Measurements from ENCODE around the gene SAMD11.
"Not testable (repeated sequence)": the region's sequence is repeated elsewhere in the genome, so short reads cannot be mapped to it uniquely, and the experiment has no call there.

Gene SAMD11

DNA sequence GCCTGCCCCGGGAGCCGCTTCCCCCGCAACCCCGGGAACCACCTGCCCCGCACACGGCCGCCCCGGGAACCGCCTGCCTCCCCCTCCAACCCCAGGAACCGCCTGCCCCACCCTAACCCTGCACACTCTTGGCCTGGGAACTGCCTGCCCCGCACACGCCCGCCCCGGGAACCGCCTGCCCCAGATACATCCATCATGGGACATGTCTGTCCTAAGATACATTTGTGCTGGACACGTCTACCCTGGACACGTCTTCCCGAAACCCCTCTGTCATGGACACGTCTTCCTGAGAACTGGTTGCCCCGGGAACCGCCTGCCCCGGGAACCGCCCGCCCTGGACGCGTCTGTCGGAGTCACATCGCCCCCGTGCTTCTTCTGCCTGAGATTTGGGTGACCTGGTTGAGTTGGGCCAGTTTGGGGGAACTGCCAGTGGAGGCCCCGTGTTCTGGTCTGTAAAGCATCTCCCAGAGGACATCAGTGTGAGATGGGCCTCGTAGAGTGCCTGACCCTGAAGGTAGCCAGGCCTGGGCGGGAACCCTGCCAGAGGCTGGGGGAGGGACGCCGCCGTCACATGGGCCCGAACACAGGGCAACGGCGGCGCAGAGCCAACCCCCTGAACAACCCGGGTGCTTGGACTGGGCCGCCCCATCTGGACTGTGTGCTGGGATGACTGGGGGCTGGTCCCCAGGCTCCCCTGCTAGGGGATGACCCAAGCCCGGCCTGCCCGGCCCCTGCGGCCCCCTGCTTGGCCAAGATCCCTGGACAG is 54.5 kb downstream of the SAMD11 start:
- intact Hi-C loops (cut with micrococcal nuclease): no loop called here
- Mint-ChIP-seq H3K9me3 (no peaks in the 10 kb centered on the region), H3K36me3 (ENCODE audit: low read depth) (no peaks in the 10 kb centered on the region), H3K27me3 (peaks cover 55% of the 10 kb centered on the region), H3K4me1 (ENCODE audit: low read depth) (peaks cover 5% of the 10 kb centered on the region), H3K27ac (no peak overlapping the region), H3K4me3 (no peak overlapping the region)

DNA sequence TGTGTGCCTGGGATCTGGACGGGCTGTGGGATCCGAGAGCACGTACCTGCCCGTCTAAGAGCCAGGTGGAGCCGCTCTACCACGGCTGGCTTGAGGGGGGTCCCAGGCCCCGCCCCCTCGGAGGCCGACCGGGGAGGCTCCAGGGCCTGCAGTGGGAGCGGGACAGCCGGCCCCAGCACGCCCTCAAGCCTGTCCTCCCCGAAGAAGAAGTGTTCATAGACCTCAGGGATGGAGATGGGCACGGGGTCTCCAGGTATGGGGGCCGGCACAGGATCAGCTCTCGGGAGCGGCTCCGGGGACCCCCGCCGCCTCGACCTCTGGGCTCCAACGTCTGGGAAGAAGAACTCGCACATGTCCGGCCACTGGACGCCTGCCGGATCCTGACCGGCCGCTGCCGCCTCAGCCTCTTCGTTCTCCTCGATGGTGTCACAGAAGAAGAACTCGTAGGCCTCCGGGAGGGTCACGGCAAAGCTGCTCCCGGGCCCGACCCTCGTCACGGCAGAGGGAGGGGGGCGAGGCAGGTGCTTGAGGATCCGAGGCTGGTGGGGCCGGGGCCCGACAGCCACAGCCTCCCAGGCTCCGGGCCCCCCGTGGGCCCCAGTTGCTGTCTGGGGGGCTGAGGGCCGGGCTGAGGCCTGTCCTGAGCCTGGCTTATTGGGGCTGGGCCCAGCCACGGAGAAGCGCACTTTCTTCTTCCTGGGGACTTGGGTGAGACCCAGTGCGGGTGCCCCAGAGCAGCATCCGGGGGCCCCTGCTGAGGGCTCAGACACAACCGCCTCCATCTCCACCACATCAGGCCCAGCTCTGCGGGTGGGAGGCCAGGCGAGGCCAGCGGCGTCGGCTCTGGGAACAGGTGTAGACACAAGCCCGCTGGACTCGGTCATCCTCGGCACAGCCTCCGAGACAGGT is 55.4 kb downstream of the SAMD11 start:
- H3K27ac Mint-ChIP-seq: no peak overlapping the region
- intact Hi-C loops (cut with micrococcal nuclease): no loop called here
- H3K4me3 Mint-ChIP-seq: no peak overlapping the region
- peaks cover 5% of the 10 kb centered on the region for H3K4me1 Mint-ChIP-seq (ENCODE audit: low read depth)
- H3K27me3 Mint-ChIP-seq: peaks cover 57% of the 10 kb centered on the region
- no peaks in the 10 kb centered on the region for H3K9me3 Mint-ChIP-seq
- no peaks in the 10 kb centered on the region for H3K36me3 Mint-ChIP-seq (ENCODE audit: low read depth)

DNA sequence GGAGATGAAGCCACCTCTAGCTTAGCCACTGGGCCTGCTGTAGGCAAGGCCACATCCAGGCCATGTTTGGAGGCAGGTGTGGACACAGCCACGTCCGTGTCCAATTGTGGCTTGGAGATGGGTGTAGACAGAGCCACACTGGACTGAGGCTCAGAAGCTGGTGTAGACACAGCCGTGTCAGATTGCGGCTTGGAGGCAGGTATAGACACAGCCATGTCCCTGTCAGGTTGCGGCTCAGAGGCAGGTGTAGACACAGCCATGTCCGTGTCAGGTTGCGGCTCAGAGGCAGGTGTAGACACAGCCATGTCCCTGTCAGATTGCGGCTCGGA is 56.0 kb downstream of the SAMD11 start:
- H3K27me3 Mint-ChIP-seq: peaks cover 52% of the 10 kb centered on the region
- H3K36me3 Mint-ChIP-seq (ENCODE audit: low read depth): no peaks in the 10 kb centered on the region
- H3K9me3 Mint-ChIP-seq: no peaks in the 10 kb centered on the region
- intact Hi-C loops (cut with micrococcal nuclease): no loop called here
- no peak overlapping the region for H3K27ac Mint-ChIP-seq
- H3K4me3 Mint-ChIP-seq: no peak overlapping the region
- H3K4me1 Mint-ChIP-seq (ENCODE audit: low read depth): peaks cover 5% of the 10 kb centered on the region

DNA sequence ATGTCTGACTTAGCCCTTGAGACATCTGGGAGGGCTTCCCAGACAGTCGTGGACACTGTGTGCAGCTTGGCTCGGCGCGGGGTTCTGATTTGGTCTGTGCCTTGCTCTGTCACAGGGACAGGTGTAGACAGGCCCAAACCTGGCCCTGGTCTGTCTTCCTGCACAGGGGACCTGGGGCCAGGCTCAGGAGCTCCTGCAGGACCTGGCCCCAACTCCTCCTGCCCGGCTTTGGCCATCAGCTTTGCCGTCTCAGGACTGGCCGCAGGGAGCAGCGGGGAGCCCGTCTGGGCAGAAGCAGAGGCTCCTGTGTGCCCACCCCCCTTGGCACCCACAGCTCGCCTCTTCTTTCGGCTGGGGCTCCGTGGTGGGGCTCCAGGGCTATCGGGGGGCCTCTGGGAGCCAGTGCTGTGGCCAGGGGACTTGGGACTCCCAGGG is 56.4 kb downstream of the SAMD11 start:
- no peak overlapping the region for H3K27ac Mint-ChIP-seq
- intact Hi-C loops (cut with micrococcal nuclease): no loop called here
- H3K4me3 Mint-ChIP-seq: no peak overlapping the region
- no peaks in the 10 kb centered on the region for H3K9me3 Mint-ChIP-seq
- H3K27me3 Mint-ChIP-seq: peaks cover 53% of the 10 kb centered on the region
- peaks cover 5% of the 10 kb centered on the region for H3K4me1 Mint-ChIP-seq (ENCODE audit: low read depth)
- H3K36me3 Mint-ChIP-seq (ENCODE audit: low read depth): no peaks in the 10 kb centered on the region

DNA sequence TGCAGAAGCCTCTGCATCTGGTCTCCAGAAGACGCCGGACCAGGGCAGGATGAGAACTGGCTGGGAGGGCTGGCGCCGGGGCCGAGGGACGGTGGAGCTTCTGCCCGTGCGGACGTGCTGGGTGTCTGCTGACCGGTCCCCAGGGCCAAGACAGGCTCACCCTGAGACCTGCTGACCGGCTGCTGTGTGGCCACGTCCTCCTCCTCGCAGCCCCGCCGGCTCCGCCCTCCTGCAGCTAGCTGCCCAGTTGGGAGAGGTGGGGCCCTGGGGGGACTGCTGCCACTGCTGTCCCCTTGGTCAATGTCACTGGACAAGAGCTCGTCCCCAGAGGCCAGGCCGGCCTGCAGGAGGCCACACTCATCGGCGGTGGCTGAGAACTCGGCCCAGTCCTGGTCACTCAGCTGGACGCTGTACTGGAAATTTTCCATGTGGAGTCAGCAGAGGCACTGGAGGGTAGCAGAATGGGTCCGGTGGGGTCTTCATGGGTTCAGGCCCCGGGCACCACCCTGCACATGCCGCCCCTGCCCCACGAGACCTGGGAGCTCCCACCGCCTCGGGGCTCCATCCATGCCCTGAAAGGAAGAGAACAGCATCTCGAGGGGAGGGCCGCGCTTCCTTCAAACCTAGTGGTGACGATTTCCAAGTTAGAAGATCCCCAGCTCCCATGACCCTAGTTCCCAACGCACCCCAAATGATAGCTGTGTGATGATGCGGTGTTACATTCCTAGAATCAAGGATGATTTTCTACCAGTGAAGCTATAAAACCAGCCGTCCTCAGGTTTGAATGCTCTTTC is 57.1 kb downstream of the SAMD11 start:
- Mint-ChIP-seq H3K9me3 (no peaks in the 10 kb centered on the region), H3K27ac (no peak overlapping the region), H3K27me3 (peaks cover 52% of the 10 kb centered on the region), H3K36me3 (ENCODE audit: low read depth) (no peaks in the 10 kb centered on the region), H3K4me3 (no peak overlapping the region), H3K4me1 (ENCODE audit: low read depth) (peaks cover 3% of the 10 kb centered on the region)
- intact Hi-C loops (cut with micrococcal nuclease): no loop called here

DNA sequence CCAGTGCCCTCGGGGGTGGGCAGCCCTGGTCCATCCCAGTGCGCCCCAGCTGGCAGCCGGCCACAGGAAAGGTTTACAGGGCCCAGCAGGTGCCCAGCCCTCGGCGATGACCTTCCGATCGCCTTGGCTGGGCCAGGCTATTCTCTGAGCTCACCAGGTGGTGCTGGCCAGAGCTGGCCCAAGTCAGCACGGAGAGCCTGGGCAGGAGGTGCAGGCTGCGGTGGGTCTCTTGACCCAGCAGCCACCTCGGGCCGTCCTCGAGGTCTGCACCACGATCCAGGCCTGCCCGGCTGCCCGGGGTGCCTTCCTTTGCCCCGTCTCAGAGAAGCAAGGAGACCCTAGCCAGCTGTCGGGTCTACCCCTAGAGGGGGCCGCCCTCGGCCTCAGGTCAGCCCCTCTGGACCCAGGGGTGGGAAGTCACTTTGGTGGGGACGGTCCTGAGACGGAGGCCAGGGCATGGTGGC is 57.8 kb downstream of the SAMD11 start:
- intact Hi-C loops (cut with micrococcal nuclease): no loop called here
- H3K4me3 Mint-ChIP-seq: no peak overlapping the region
- no peaks in the 10 kb centered on the region for H3K36me3 Mint-ChIP-seq (ENCODE audit: low read depth)
- H3K27ac Mint-ChIP-seq: no peak overlapping the region
- H3K27me3 Mint-ChIP-seq: peaks cover 56% of the 10 kb centered on the region
- H3K9me3 Mint-ChIP-seq: no peaks in the 10 kb centered on the region
- no peaks in the 10 kb centered on the region for H3K4me1 Mint-ChIP-seq (ENCODE audit: low read depth)

DNA sequence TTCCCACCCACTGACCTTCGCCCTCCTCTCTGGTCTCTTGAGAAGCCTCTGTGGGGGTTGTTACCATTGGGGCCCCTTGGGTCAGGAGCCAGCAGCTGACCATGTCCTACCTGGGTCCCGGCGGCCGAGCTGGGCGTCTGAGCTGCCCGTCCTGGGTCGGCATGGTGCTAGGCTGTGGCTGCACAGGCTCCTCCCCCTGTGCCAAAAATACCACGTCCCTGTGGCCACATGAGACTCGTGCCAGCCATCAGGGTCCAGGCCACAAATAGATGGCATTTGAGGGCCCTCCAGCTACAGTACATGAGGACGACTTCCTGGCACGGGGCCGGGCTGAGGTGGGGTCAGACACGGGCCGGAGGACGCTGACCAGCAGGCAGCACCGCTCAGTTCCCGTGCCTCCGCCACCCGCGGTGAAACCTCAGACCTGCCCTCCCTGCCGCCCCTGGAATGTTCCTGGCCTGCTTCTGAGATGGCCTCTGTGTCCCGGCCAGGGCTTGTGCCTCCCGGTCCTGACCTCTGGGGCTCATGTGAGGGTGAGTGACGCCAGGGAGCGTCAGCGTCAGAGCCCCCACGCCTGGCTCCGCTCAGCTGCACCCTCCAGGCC is 58.3 kb downstream of the SAMD11 start, which contains the start of gene PERM1:
Gene PERM1 (minus strand): TSS at position 139 of the 604 bp plus-strand sequence. CDS start 1,064 bp downstream, outside the sequence.
- intact Hi-C loops (cut with micrococcal nuclease): no loop called here
- no peaks in the 10 kb centered on the region for H3K9me3 Mint-ChIP-seq
- no peaks in the 10 kb centered on the region for H3K4me1 Mint-ChIP-seq (ENCODE audit: low read depth)
- no peaks in the 10 kb centered on the region for H3K36me3 Mint-ChIP-seq (ENCODE audit: low read depth)
- no peak within 1 kb of the TSS for H3K4me3 Mint-ChIP-seq
- H3K27ac Mint-ChIP-seq: no peak within 1 kb of the TSS
- H3K27me3 Mint-ChIP-seq: peaks cover 58% of the 10 kb centered on the region

DNA sequence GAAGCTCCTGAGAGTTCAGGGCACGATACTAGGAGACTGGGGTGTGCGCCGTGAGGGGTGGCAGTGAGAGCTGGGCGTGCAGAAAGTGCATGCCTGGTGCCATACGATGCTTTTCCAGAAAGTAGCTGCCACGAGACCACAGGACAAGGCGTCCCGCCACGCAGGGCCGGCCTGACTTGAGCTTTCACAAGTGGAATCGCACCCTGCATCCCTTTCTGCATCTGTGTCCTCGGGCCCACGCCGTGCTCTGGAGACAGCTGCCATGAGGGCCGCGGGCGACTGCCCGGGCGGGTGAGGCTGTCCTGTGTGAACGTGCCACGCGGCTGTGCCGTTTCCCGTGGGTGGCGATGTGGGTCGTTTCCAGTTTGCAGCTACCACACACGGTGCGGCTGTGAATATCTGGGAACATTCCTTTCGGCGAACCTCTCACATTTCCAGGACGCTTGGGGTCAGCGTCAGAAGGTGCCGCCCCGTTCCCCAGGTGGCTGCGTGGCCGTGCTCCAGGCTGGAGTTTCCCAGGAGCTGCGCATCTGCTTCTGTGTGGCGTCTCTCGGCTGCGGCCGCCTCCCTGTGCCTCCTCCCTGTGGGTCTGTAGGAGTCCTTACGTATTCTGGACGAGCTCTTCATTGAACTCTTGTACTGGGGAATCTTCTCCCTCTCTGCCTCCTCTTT is 59.2 kb downstream of the SAMD11 start:
- Mint-ChIP-seq H3K27ac (no peak overlapping the region), H3K4me1 (ENCODE audit: low read depth) (no peaks in the 10 kb centered on the region), H3K9me3 (no peaks in the 10 kb centered on the region), H3K27me3 (peaks cover 65% of the 10 kb centered on the region), H3K4me3 (no peak overlapping the region), H3K36me3 (ENCODE audit: low read depth) (no peaks in the 10 kb centered on the region)
- intact Hi-C loops (cut with micrococcal nuclease): no loop called here

DNA sequence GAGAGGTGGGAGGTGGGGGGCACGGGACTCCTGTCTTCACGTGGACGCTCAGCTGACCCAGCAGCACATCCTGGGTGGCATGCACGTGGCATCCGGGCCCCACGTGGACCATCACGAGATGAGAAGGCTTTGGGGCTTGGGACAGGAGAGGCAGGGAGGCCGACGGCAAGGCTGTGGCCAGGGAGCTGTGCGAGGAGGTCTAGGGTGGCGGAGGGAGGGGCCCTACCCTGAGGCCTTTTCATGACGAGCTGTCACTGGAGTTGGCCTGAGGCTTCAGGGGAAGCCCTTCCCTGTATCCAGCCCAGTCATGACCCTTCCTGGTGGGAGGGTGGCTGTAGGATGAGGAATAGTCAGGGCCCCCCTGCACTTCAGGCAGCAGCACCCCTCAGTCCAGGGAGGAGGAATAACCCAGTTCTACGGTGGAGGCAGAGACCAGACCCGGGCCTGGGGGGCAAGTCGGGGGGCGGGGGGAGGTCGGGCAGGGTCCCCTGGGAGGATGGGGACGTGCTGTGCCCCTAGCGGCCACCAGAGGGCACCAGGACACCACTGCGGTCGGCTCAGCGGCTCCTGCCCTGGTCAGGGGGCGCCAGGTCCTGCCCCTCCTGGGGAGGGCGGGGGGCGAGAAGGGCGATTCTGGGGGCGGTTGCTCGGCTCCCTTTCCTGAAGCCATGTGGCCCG is 60.2 kb downstream of the SAMD11 start:
- Mint-ChIP-seq H3K27me3 (peaks cover 71% of the 10 kb centered on the region), H3K27ac (no peak overlapping the region), H3K4me1 (ENCODE audit: low read depth) (no peaks in the 10 kb centered on the region), H3K36me3 (ENCODE audit: low read depth) (no peaks in the 10 kb centered on the region), H3K4me3 (no peak overlapping the region), H3K9me3 (no peaks in the 10 kb centered on the region)
- intact Hi-C loops (cut with micrococcal nuclease): loop anchor here (2.0 kb wide), 1 partner anchor 81 kb away; no protein-coding TSS in a partner anchor

DNA sequence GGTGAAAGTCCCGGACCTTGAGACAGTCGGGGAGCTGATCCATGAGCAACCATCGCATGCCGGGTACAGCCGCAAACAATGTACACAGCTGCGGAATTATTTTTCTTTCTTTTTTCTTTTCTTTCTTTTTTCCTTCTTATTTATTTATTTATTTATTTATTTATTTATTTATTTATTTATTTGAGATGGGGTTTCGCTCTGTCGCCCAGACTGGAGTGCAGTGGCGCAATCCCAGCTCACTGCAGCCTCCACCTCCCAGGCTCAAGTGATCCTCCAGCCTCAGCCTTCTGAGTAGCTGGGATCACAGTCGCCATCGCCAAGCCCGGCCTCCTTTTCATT is 60.7 kb downstream of the SAMD11 start:
- H3K27ac Mint-ChIP-seq: no peak overlapping the region
- intact Hi-C loops (cut with micrococcal nuclease): loop anchor here (2.0 kb wide), 1 partner anchor 80 kb away; no protein-coding TSS in a partner anchor

DNA sequence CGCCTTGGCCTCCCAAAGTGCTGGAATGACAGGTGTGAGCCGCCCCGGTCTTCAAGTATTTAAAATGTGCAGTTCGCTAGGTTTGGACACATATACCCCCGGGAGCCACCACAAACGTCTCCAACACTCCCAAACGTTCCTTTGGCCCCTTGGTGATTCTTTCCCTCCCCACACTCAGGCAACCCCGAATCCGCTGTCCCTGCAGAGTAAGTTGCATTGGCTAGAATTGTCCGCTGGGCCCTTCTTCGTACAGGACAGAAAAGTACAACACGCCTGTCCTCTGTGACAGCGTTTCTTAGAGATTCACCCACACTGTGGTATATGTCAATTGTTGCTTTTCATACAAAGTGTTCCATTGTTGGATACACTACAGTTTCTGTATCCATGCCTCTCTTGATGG is 61.4 kb downstream of the SAMD11 start:
- H3K36me3 Mint-ChIP-seq (ENCODE audit: low read depth): no peaks in the 10 kb centered on the region
- intact Hi-C loops (cut with micrococcal nuclease): loop anchor here (2.0 kb wide), 1 partner anchor 80 kb away; no protein-coding TSS in a partner anchor
- H3K4me3 Mint-ChIP-seq: no peak overlapping the region
- H3K27ac Mint-ChIP-seq: no peak overlapping the region
- no peaks in the 10 kb centered on the region for H3K4me1 Mint-ChIP-seq (ENCODE audit: low read depth)
- H3K9me3 Mint-ChIP-seq: no peaks in the 10 kb centered on the region
- H3K27me3 Mint-ChIP-seq: peaks cover 77% of the 10 kb centered on the region

More for the DNA sequence above, 60.7 kb downstream of the SAMD11 start:
- Mint-ChIP-seq H3K4me3 (no peak overlapping the region), H3K36me3 (ENCODE audit: low read depth) (no peaks in the 10 kb centered on the region), H3K4me1 (ENCODE audit: low read depth) (no peaks in the 10 kb centered on the region), H3K9me3 (no peaks in the 10 kb centered on the region), H3K27me3 (peaks cover 73% of the 10 kb centered on the region)

DNA sequence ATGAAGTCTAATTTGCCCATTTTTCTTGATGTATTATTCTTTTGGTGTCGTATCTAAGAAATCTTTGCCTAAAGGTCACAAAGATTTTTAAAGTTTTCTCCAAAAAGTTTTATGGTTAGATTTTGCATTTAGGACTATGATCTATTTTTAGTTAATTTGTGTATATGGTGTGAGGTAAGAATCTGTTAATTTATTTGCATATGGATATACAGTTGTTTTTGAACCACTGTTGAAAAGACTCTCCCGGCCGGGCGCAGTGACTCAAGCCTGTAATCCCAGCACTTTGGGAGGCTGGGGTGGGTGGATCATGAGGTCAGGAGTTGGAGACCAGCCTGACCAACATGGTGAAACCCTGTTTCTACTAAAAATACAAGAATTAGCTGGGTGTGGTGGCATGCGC is 64.3 kb downstream of the SAMD11 start:
- Mint-ChIP-seq H3K9me3 (peaks cover 13% of the 10 kb centered on the region), H3K27me3 (peaks cover 85% of the 10 kb centered on the region)
- H3K27ac Mint-ChIP-seq; intact Hi-C loops (cut with micrococcal nuclease); H3K4me3 Mint-ChIP-seq; H3K36me3 Mint-ChIP-seq (ENCODE audit: low read depth); H3K4me1 Mint-ChIP-seq (ENCODE audit: low read depth): not testable (repeated sequence)

Data from dendritic cell treated with granulocyte-macrophage colony-stimulating factor and Interleukin-4, amounts not matched to agents 40 ng/mL and 50 ng/mL, for 4 days (primary cell).